IMR-90 (cell line): ENCODE data around the gene UBE2L3. TPM values are rescaled to one million over a fixed set of nuclear protein-coding genes. Genes with fewer than 3 reads are reported as not detected.
"Not testable (repeated sequence)": the region's sequence is repeated elsewhere in the genome, so short reads cannot be mapped to it uniquely, and the experiment has no call there.

Experiments
- ATAC-seq: fragments of 200-7000 bp; cut with Tn5 transposase; 2 replicates; pipeline ENCODE4 v1.9.1; 2020; ENCODE audit warnings: low read depth, mild to moderate bottlenecking, moderate library complexity
- BruUV-seq: library from RNA; stranded (reverse); fragments of 400-500 nt; replicated peaks from 2 replicates; lab custom pipeline; 2021; lab: Mats Ljungman, UMichigan
- CTCF ChIA-PET: fragments of 300-600 bp; formaldehyde crosslinking; extraction: SDS; loops from one replicate; lab custom pipeline; 2021; ENCODE audit warnings: antibody characterized with exemption; lab: Yijun Ruan, JAX
- POLR2A ChIA-PET: fragments of 300-600 bp; sonication (Branson Sonifier 250); formaldehyde crosslinking; loops from one replicate; lab custom pipeline; 2022; ENCODE audit warnings: antibody characterized with exemption; ENCODE audit not compliant: unreplicated experiment; lab: Charles Lee
- DNase-seq: peaks from one replicate; pipeline ENCODE4 v3.0.0; 2013
- H2AFZ ChIP-seq: replicated peaks from 2 replicates; pipeline ENCODE3; 2013; ENCODE audit warnings: low read length, mild to moderate bottlenecking; ENCODE audit not compliant: poor library complexity
- H2AK5ac ChIP-seq: 2 replicates; pipeline ENCODE4 v1.6.1; 2013; ENCODE audit warnings: low read depth, low read length, inconsistent platforms
- H2AK9ac ChIP-seq: replicated peaks from 2 replicates; pipeline ENCODE3; 2013; ENCODE audit warnings: mild to moderate bottlenecking, low read depth, low read length, moderate library complexity; ENCODE audit not compliant: poor library complexity
- H2BK120ac ChIP-seq: 2 replicates; pipeline ENCODE4 v1.6.1; 2013; ENCODE audit warnings: low read depth, low read length, inconsistent platforms
- H2BK15ac ChIP-seq: 3 replicates; pipeline ENCODE4 v1.6.1; 2013; ENCODE audit warnings: low read depth, low read length, inconsistent platforms
- H2BK20ac ChIP-seq: 2 replicates; pipeline ENCODE4 v1.6.1; 2013; ENCODE audit warnings: low read depth, mild to moderate bottlenecking, inconsistent platforms, low read length, moderate library complexity
- H2BK5ac ChIP-seq: 2 replicates; pipeline ENCODE4 v1.6.1; 2013; ENCODE audit warnings: mild to moderate bottlenecking, low read depth, low read length, inconsistent platforms; ENCODE audit not compliant: poor library complexity, severe bottlenecking
- H3K14ac ChIP-seq: replicated peaks from 2 replicates; pipeline ENCODE4 v1.6.1; 2013; ENCODE audit warnings: low read depth, low read length, inconsistent platforms
- H3K18ac ChIP-seq: 2 replicates; pipeline ENCODE4 v1.6.1; 2013; ENCODE audit warnings: low read depth, low read length, control low read depth
- H3K23ac ChIP-seq: 2 replicates; pipeline ENCODE4 v1.6.1; 2013; ENCODE audit warnings: low read depth, low read length, inconsistent platforms
- H3K27ac ChIP-seq: 2 replicates; pipeline ENCODE4 v1.5.1; 2013; ENCODE audit warnings: mild to moderate bottlenecking, control low read depth, low read length; ENCODE audit not compliant: insufficient read depth
- H3K27me3 ChIP-seq: 2 replicates; pipeline ENCODE4 v1.6.1; 2013; ENCODE audit warnings: low read length; ENCODE audit not compliant: control insufficient read depth, insufficient read depth
- H3K36me3 ChIP-seq: 2 replicates; pipeline ENCODE4 v1.6.1; 2013; ENCODE audit warnings: low read length, mixed read lengths; ENCODE audit not compliant: control insufficient read depth, insufficient read depth
- H3K4ac ChIP-seq: 2 replicates; pipeline ENCODE4 v1.6.1; 2013; ENCODE audit warnings: low read depth, low read length, inconsistent platforms
- H3K4me1 ChIP-seq: 2 replicates; pipeline ENCODE4 v1.6.1; 2013; ENCODE audit warnings: low read length, mixed read lengths; ENCODE audit not compliant: control insufficient read depth, insufficient read depth
- H3K4me2 ChIP-seq: 2 replicates; pipeline ENCODE4 v1.6.1; 2013; ENCODE audit warnings: low read depth, mild to moderate bottlenecking, control low read depth, low read length, moderate library complexity
- H3K4me3 ChIP-seq: 2 replicates; pipeline ENCODE4 v1.5.1; 2013; ENCODE audit warnings: low read depth, mild to moderate bottlenecking, control low read depth, low read length, moderate library complexity; ENCODE audit not compliant: insufficient read depth
- H3K56ac ChIP-seq: 2 replicates; pipeline ENCODE4 v1.6.1; 2013; ENCODE audit warnings: low read length, inconsistent platforms; ENCODE audit not compliant: insufficient read depth; ENCODE audit errors: extremely low read depth
- H3K79me1 ChIP-seq, 2 experiments: 2 replicates each; pipeline ENCODE4 v1.6.1; 2013; ENCODE audit warnings: low read length in 2 of 2, inconsistent platforms in 1 of 2, low read depth in 1 of 2
- H3K9ac ChIP-seq: 2 replicates; pipeline ENCODE4 v1.6.1; 2013; ENCODE audit warnings: low read depth, low read length, control low read depth
- H3K9me1 ChIP-seq: 2 replicates; pipeline ENCODE4 v1.6.1; 2013; ENCODE audit warnings: low read length, inconsistent platforms; ENCODE audit not compliant: insufficient read depth
- H3K9me3 ChIP-seq: 2 replicates; pipeline ENCODE4 v1.6.1; 2013; ENCODE audit warnings: low read length; ENCODE audit not compliant: control insufficient read depth, insufficient read depth
- H4K20me1 ChIP-seq: 2 replicates; pipeline ENCODE4 v1.6.1; 2013; ENCODE audit warnings: low read length, inconsistent platforms; ENCODE audit not compliant: insufficient read depth
- H4K5ac ChIP-seq: 2 replicates; pipeline ENCODE4 v1.6.1; 2013; ENCODE audit warnings: mild to moderate bottlenecking, low read depth, low read length, control low read depth
- H4K8ac ChIP-seq, 2 experiments: 2 replicates each; pipeline ENCODE4 v1.6.1; 2013; ENCODE audit warnings: low read depth in 2 of 2, low read length in 2 of 2, control low read depth in 1 of 2, inconsistent platforms in 1 of 2
- H4K91ac ChIP-seq: 2 replicates; pipeline ENCODE4 v1.6.1; 2013; ENCODE audit warnings: low read depth, low read length, inconsistent platforms; ENCODE audit not compliant: insufficient read depth
- WGBS, 2 experiments: methylation state at CpG; one replicate each; pipeline versions ENCODE4 v1.1.5 to v1.1.7; 2013; ENCODE audit warnings: missing lambda C conversion rate in 2 of 2; ENCODE audit not compliant: insufficient read length in 1 of 2; ENCODE audit errors: extremely low coverage in 2 of 2; 5-methylcytosine and 5-hydroxymethylcytosine counted together
- dilution Hi-C: fragments of 300-500 bp; cut with HindIII; formaldehyde crosslinking; loops from one replicate; pipeline ENCODE4 v1.14.3; 2018; ENCODE audit warnings: low sequenced_read_pairs; ENCODE audit not compliant: unreplicated experiment
- in situ Hi-C: fragments of 300-500 bp; cut with MboI; formaldehyde crosslinking; loops from 3 replicates; pipeline ENCODE4 v1.14.3; 2019; ENCODE audit warnings: low sequenced_read_pairs, inconsistent platforms, mixed read lengths
- intact Hi-C: fragments of 100-400 bp; cut with micrococcal nuclease; formaldehyde crosslinking; loops from 2 replicates; pipeline ENCODE4 v1.10.0; 2022
- polyA plus RNA-seq, 3 experiments: library from polyadenylated mRNA; depleted of rRNA; stranded (reverse); fragments of >200 nt; gene quantifications; 2 replicates each; pipeline ENCODE4 v1.2.3, GENCODE V29; 2012; ENCODE audit warnings: low replicate concordance in 1 of 3
- total RNA-seq: library from RNA; depleted of rRNA; stranded (reverse); fragments of >200 nt; gene quantifications from 2 replicates; pipeline ENCODE4 v1.2.3, GENCODE V29; 2012

Gene UBE2L3
- total and polyA plus RNA-seq, 2 of the 4 experiments (the other 2 are of a cell fraction): 29.0 to 72.9 TPM

DNA sequence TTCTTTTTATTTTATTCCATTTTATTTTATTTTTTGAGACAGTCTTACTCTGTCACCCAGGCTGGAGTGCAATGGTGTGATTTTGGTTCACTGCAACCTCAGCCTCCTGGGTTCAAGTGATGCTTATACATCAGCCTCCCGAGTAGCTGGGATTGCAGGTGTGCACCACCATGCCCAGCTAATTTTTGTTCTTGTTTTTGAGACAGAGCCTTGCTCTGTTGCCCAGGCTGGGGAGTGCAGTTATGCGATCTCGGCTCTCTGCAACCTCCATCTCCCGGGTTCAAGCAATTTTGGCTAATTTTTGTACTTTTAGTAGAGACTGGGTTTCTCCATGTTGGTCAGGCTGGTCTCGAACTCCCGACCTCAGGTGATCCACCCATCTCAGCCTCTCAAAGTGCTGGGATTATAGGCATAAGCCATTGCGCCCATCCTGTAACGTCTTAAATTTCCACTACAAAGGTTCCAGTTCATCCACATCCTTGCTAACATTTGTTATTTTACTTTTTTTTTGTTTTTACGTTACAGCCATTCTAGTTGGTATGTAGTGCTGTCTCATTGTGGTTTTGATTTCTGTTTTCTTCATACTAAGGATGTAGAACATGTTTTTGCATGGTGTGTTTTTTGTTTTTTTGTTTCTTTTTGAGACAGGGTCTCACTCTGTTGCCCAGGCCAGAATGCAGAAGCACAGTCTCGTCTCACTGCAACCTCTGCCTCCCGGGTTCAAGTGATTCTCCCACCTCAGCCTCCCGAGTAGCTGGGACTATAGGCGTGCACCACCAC lies 29.0 kb downstream of the UBE2L3 start:
- DNase-seq, H3K4me2 ChIP-seq, POLR2A ChIA-PET, H4K5ac ChIP-seq, H2BK120ac ChIP-seq, H3K4ac ChIP-seq, H3K4me1 ChIP-seq, H3K23ac ChIP-seq, intact Hi-C loops, H3K9ac ChIP-seq, ATAC-seq, BruUV-seq, H3K27ac ChIP-seq, H2BK20ac ChIP-seq, H2AK9ac ChIP-seq, H4K8ac ChIP-seq, H3K14ac ChIP-seq, H3K18ac ChIP-seq, H2AFZ ChIP-seq, CTCF ChIA-PET, H4K91ac ChIP-seq, in situ Hi-C loops, H2AK5ac ChIP-seq, dilution Hi-C loops, H3K4me3 ChIP-seq, H3K56ac ChIP-seq, H3K9me3 ChIP-seq, H2BK5ac ChIP-seq, H3K27me3 ChIP-seq, H2BK15ac ChIP-seq: not testable (repeated sequence)
- H3K79me1 ChIP-seq: peaks cover 18 to 64% of the 10 kb centered on the region in 2 experiments
- H4K20me1 ChIP-seq: peaks cover 93% of the 10 kb centered on the region
- WGBS, 2 experiments: 100% methylated on average over 2 of the region's 13 CpGs; no CpG with 5 or more reads in 1 of the 2 experiments
- H3K36me3 ChIP-seq: peaks cover 33% of the 10 kb centered on the region
- peaks cover 27% of the 10 kb centered on the region for H3K9me1 ChIP-seq
